ENCODE data around the gene OGDH.
"Not testable (repeated sequence)": the region's sequence is repeated elsewhere in the genome, so short reads cannot be mapped to it uniquely, and the experiment has no call there.

Gene OGDH

GRCh38 chr7:44678101-44678470, 71.7 kb downstream of the OGDH start:
- no peak for DNase-seq

- DNase-seq: no peak
Observed at GRCh38 chr7:44678471-44679179, 72.2 kb downstream of the OGDH start.

GRCh38 chr7:44681645-44682044, 75.2 kb downstream of the OGDH start:
- DNase-seq: no peak

- no peak for DNase-seq
Observed at GRCh38 chr7:44685723-44686122, 79.3 kb downstream of the OGDH start.

- DNase-seq: no peak
Observed at GRCh38 chr7:44689427-44689826, 83.0 kb downstream of the OGDH start.

- DNase-seq: no peak
Observed at GRCh38 chr7:44693641-44694313, 87.3 kb downstream of the OGDH start.

GRCh38 chr7:44694326-44694725, 87.9 kb downstream of the OGDH start:
- DNase-seq: no peak

GRCh38 chr7:44694766-44695165, 88.3 kb downstream of the OGDH start:
- DNase-seq: no peak

GRCh38 chr7:44695756-44696155, 89.3 kb downstream of the OGDH start:
- no peak for DNase-seq

GRCh38 chr7:44696728-44697127, 90.3 kb downstream of the OGDH start:
- DNase-seq: no peak

GRCh38 chr7:44697136-44698045, 91.0 kb downstream of the OGDH start:
- no peak for DNase-seq

- DNase-seq: no peak
Observed at GRCh38 chr7:44698046-44698580, 91.7 kb downstream of the OGDH start.

GRCh38 chr7:44699598-44699997, 93.2 kb downstream of the OGDH start:
- not testable (repeated sequence) for DNase-seq

- no peak for DNase-seq
Observed at GRCh38 chr7:44700322-44700721, 93.9 kb downstream of the OGDH start.

GRCh38 chr7:44703391-44703790, 97.0 kb downstream of the OGDH start:
- not testable (repeated sequence) for DNase-seq

- DNase-seq: no peak
Observed at GRCh38 chr7:44703921-44704320, 97.5 kb downstream of the OGDH start.

GRCh38 chr7:44705434-44705833, 99.0 kb downstream of the OGDH start:
- no peak for DNase-seq

GRCh38 chr7:44706788-44707557, 100.5 kb downstream of the OGDH start:
- no peak for DNase-seq

GRCh38 chr7:44707558-44708230, 101.3 kb downstream of the OGDH start:
- DNase-seq: no peak

GRCh38 chr7:44709011-44709915, 102.8 kb downstream of the OGDH start:
- DNase-seq: no peak
